OCI-LY7 (cell line): ENCODE measurements around the gene ZBTB48.

Experiments used
- EZH2phosphoT487 ChIP-seq: fragments of 200-600 bp; sonication (generic); IDR thresholded peaks from 2 replicates; pipeline ENCODE4 v1.6.1; 2018; ENCODE audit warnings: low read depth, borderline replicate concordance, mild to moderate bottlenecking, mixed run types, antibody characterized with exemption, low read length, moderate library complexity, mixed read lengths
- TF ChIP-seq, protein P1 (sequence below): fragments of 200-600 bp; sonication (generic); conservative IDR thresholded peaks from 2 replicates; pipeline ENCODE4 v1.5.1; 2014; ENCODE audit warnings: mild to moderate bottlenecking, antibody characterized with exemption, low read length, moderate library complexity, mixed read lengths

GRCh38 chr1:6582370-6582769, 2.6 kb downstream of the ZBTB48 start:
- TF ChIP-seq, protein P1, sequence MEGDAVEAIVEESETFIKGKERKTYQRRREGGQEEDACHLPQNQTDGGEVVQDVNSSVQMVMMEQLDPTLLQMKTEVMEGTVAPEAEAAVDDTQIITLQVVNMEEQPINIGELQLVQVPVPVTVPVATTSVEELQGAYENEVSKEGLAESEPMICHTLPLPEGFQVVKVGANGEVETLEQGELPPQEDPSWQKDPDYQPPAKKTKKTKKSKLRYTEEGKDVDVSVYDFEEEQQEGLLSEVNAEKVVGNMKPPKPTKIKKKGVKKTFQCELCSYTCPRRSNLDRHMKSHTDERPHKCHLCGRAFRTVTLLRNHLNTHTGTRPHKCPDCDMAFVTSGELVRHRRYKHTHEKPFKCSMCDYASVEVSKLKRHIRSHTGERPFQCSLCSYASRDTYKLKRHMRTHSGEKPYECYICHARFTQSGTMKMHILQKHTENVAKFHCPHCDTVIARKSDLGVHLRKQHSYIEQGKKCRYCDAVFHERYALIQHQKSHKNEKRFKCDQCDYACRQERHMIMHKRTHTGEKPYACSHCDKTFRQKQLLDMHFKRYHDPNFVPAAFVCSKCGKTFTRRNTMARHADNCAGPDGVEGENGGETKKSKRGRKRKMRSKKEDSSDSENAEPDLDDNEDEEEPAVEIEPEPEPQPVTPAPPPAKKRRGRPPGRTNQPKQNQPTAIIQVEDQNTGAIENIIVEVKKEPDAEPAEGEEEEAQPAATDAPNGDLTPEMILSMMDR = no peak
- TF ChIP-seq EZH2phosphoT487 = no peak
